ENCODE results near the gene CCDC183.

CCDC183 gene

GRCh38 chr9:136850866-136851775 lies 55.0 kb downstream of the CCDC183 start:
- H2AFZ ChIP-seq (ENCODE audit: low read length), result no peak overlapping the region
- no peak overlapping the region for H3K4me2 ChIP-seq (ENCODE audit: low read length)
- no peaks in the 10 kb centered on the region for H3K9me3 ChIP-seq (ENCODE audit: low read length)
- H3K27me3 ChIP-seq (ENCODE audit: insufficient read depth, low read length), result no peaks in the 10 kb centered on the region
- no peaks in the 10 kb centered on the region for H3K9me2 ChIP-seq (ENCODE audit: low read depth, low read length)
- no peak overlapping the region for H3K9ac ChIP-seq (ENCODE audit: low read length)
- no peaks in the 10 kb centered on the region for H3K79me2 ChIP-seq (ENCODE audit: insufficient read depth, low read length)
- H4K20me1 ChIP-seq (ENCODE audit: insufficient read depth, low read length), result no peaks in the 10 kb centered on the region
- no peak for TF ChIP-seq EZH2 (IDR thresholded peaks at IDR 0.05; ENCODE audit: borderline replicate concordance, low read length)
- TF ChIP-seq, protein P1, sequence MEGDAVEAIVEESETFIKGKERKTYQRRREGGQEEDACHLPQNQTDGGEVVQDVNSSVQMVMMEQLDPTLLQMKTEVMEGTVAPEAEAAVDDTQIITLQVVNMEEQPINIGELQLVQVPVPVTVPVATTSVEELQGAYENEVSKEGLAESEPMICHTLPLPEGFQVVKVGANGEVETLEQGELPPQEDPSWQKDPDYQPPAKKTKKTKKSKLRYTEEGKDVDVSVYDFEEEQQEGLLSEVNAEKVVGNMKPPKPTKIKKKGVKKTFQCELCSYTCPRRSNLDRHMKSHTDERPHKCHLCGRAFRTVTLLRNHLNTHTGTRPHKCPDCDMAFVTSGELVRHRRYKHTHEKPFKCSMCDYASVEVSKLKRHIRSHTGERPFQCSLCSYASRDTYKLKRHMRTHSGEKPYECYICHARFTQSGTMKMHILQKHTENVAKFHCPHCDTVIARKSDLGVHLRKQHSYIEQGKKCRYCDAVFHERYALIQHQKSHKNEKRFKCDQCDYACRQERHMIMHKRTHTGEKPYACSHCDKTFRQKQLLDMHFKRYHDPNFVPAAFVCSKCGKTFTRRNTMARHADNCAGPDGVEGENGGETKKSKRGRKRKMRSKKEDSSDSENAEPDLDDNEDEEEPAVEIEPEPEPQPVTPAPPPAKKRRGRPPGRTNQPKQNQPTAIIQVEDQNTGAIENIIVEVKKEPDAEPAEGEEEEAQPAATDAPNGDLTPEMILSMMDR (IDR thresholded peaks at IDR 0.05; ENCODE audit: low read length), result no peak
- H3F3A ChIP-seq (ENCODE audit: insufficient read depth, low read length), result no peaks in the 10 kb centered on the region
- no peak overlapping the region for H3K27ac ChIP-seq (ENCODE audit: low read depth, low read length, poor library complexity, severe bottlenecking)
- H3K4me3 ChIP-seq (ENCODE audit: low read depth, low read length, poor library complexity, severe bottlenecking), result no peak overlapping the region
- peaks cover 7% of the 10 kb centered on the region for H3K4me1 ChIP-seq (ENCODE audit: insufficient read depth, low read length, severe bottlenecking)
- H3K36me3 ChIP-seq (ENCODE audit: insufficient read depth, low read length), result peaks cover 9% of the 10 kb centered on the region; the same call in 1 of the 2 replicates

- H3K27ac ChIP-seq (ENCODE audit: low read depth, low read length, poor library complexity, severe bottlenecking), result no peak within 1 kb of the TSS
- TF ChIP-seq, protein P1 (IDR thresholded peaks at IDR 0.05; ENCODE audit: low read length), result no peak
- no peak for TF ChIP-seq EZH2 (IDR thresholded peaks at IDR 0.05; ENCODE audit: borderline replicate concordance, low read length)
- no peak within 1 kb of the TSS for H3K4me3 ChIP-seq (ENCODE audit: low read depth, low read length, poor library complexity, severe bottlenecking)
- no peak within 1 kb of the TSS for H3K9ac ChIP-seq (ENCODE audit: low read length)
- no peaks in the 10 kb centered on the region for H3K27me3 ChIP-seq (ENCODE audit: insufficient read depth, low read length)
- H3K4me1 ChIP-seq (ENCODE audit: insufficient read depth, low read length, severe bottlenecking), result peaks cover 7% of the 10 kb centered on the region
- no peaks in the 10 kb centered on the region for H3K9me3 ChIP-seq (ENCODE audit: low read length)
- no peaks in the 10 kb centered on the region for H3K9me2 ChIP-seq (ENCODE audit: low read depth, low read length)
- no peaks in the 10 kb centered on the region for H3F3A ChIP-seq (ENCODE audit: insufficient read depth, low read length)
- no peaks in the 10 kb centered on the region for H4K20me1 ChIP-seq (ENCODE audit: insufficient read depth, low read length)
- H2AFZ ChIP-seq (ENCODE audit: low read length), result no peak within 1 kb of the TSS
- H3K4me2 ChIP-seq (ENCODE audit: low read length), result no peak within 1 kb of the TSS
- H3K79me2 ChIP-seq (ENCODE audit: insufficient read depth, low read length), result no peaks in the 10 kb centered on the region
- peaks cover 9% of the 10 kb centered on the region; the same call in 1 of the 2 replicates for H3K36me3 ChIP-seq (ENCODE audit: insufficient read depth, low read length)
Observed at GRCh38 chr9:136851941-136852663, 56.0 kb downstream of the CCDC183 start, which contains the start of gene MAMDC4. MAMDC4 (plus strand) TSS chr9:136852346; CDS start chr9:136852417, 71 bp downstream.

GRCh38 chr9:136852664-136853595 lies 56.8 kb downstream of the CCDC183 start:
- Histone ChIP-seq H3K4me2 (ENCODE audit: low read length) (no peak overlapping the region), H3K36me3 (ENCODE audit: insufficient read depth, low read length) (peaks cover 9% of the 10 kb centered on the region; the same call in 1 of the 2 replicates), H3K4me1 (ENCODE audit: insufficient read depth, low read length, severe bottlenecking) (peaks cover 7% of the 10 kb centered on the region), H3K9me2 (ENCODE audit: low read depth, low read length) (no peaks in the 10 kb centered on the region), H3K4me3 (ENCODE audit: low read depth, low read length, poor library complexity, severe bottlenecking) (no peak overlapping the region), H3K9me3 (ENCODE audit: low read length) (no peaks in the 10 kb centered on the region), H3K9ac (ENCODE audit: low read length) (no peak overlapping the region), H3K27ac (ENCODE audit: low read depth, low read length, poor library complexity, severe bottlenecking) (no peak overlapping the region), H3F3A (ENCODE audit: insufficient read depth, low read length) (no peaks in the 10 kb centered on the region), H3K79me2 (ENCODE audit: insufficient read depth, low read length) (no peaks in the 10 kb centered on the region), H2AFZ (ENCODE audit: low read length) (no peak overlapping the region), H3K27me3 (ENCODE audit: insufficient read depth, low read length) (no peaks in the 10 kb centered on the region), H4K20me1 (ENCODE audit: insufficient read depth, low read length) (no peaks in the 10 kb centered on the region)
- TF ChIP-seq EZH2 (IDR thresholded peaks at IDR 0.05; ENCODE audit: borderline replicate concordance, low read length), result no peak
- TF ChIP-seq, protein P1 (IDR thresholded peaks at IDR 0.05; ENCODE audit: low read length), result no peak
